GM10248 (cell line): Measurements from ENCODE around the gene PPP4R1.
"Not testable (repeated sequence)": the region's sequence is repeated elsewhere in the genome, so short reads cannot be mapped to it uniquely, and the experiment has no call there.

Source experiments
- CTCF ChIA-PET: fragments of 300-600 bp; sonication (Branson Sonifier 250); formaldehyde crosslinking; extraction: SDS; loops from one replicate; lab custom pipeline; 2021; ENCODE audit warnings: antibody characterized with exemption; lab: Yijun Ruan, JAX
- POLR2A ChIA-PET: fragments of 350-650 bp; sonication (Branson Sonifier 250); formaldehyde crosslinking; extraction: SDS; loops from one replicate; lab custom pipeline; 2020; ENCODE audit warnings: antibody characterized with exemption; lab: Yijun Ruan, JAX
- DNase-seq: peaks from one replicate; pipeline ENCODE4 v3.0.0; 2012; ENCODE audit errors: extremely low spot score
- CTCF ChIP-seq: IDR thresholded peaks from 2 replicates; pipeline ENCODE4 v1.5.1; 2012; ENCODE audit warnings: mild to moderate bottlenecking, low read depth; ENCODE audit errors: extremely low read depth, missing control alignments, control extremely low read depth

Gene PPP4R1

GRCh38 chr18:9642799-9643462 is 28.6 kb upstream of the PPP4R1 start:
- POLR2A ChIA-PET = no interaction called here
- no peak for TF ChIP-seq CTCF
- CTCF ChIA-PET = no interaction called here
- no peak for DNase-seq

- POLR2A ChIA-PET, DNase-seq: not testable (repeated sequence)
- CTCF ChIA-PET = interaction anchor here (0.9 kb wide), 1 partner anchor 9 kb away, joined by 3 read pairs; no protein-coding TSS in a partner anchor
Measured at GRCh38 chr18:9641081-9641480, 26.7 kb upstream of the PPP4R1 start.

GRCh38 chr18:9638886-9639285 is 24.5 kb upstream of the PPP4R1 start:
- ChIA-PET CTCF (no interaction called here), POLR2A (interaction anchor here (0.6 kb wide), 1 partner anchor 318 kb away, joined by 3 read pairs; no protein-coding TSS in a partner anchor)
- no peak for TF ChIP-seq CTCF
- no peak for DNase-seq

GRCh38 chr18:9637036-9637767 is 22.8 kb upstream of the PPP4R1 start:
- no peak for TF ChIP-seq CTCF
- POLR2A ChIA-PET = no interaction called here
- no peak for DNase-seq
- CTCF ChIA-PET = interaction anchor here (1.1 kb wide), 1 partner anchor 12 kb away, joined by 3 read pairs; no protein-coding TSS in a partner anchor

GRCh38 chr18:9634856-9635255 is 20.5 kb upstream of the PPP4R1 start:
- POLR2A ChIA-PET = interaction anchor here (0.7 kb wide), 1 partner anchor 19 kb away, joined by 3 read pairs; no protein-coding TSS in a partner anchor

GRCh38 chr18:9631814-9632496 is 17.6 kb upstream of the PPP4R1 start:
- no peak for TF ChIP-seq CTCF
- POLR2A ChIA-PET = no interaction called here
- CTCF ChIA-PET = interaction anchor here (1.1 kb wide), 1 partner anchor 9 kb away, joined by 3 read pairs; no protein-coding TSS in a partner anchor
- DNase-seq = no peak

More at GRCh38 chr18:9634856-9635255, 20.5 kb upstream of the PPP4R1 start:
- no peak for DNase-seq
- CTCF ChIA-PET = no interaction called here
- TF ChIP-seq CTCF = no peak
